Measurements from ENCODE around the gene PACRG. TPM values are rescaled to one million over a fixed set of nuclear protein-coding genes. Genes with fewer than 3 reads are reported as not detected.

The PACRG gene
- total RNA-seq, 4 donors from 2014 or later = 1.7 to 7.7 (median 3.7) TPM

- H3K4me3 ChIP-seq (replicated peaks in 1 of 3) = no peak overlapping the region
- H3K9me3 ChIP-seq = no peaks in the 10 kb centered on the region
- 88 to 91% methylated on average over 11 of the region's 11 CpGs for WGBS, 2 donors
- DNase-seq = no peak
- no peaks in the 10 kb centered on the region for H3K27me3 ChIP-seq
- TF ChIP-seq CTCF (IDR thresholded peaks at IDR 0.05) (no peak), POLR2A (IDR thresholded peaks at IDR 0.05) (no peak)
- no peak overlapping the region for H3K27ac ChIP-seq
- H3K36me3 ChIP-seq = no peaks in the 10 kb centered on the region
- intact Hi-C loops (cut with DNase I) = no loop called here
- no peaks in the 10 kb centered on the region for H3K4me1 ChIP-seq
These were observed 472.5 kb downstream of the PACRG start for GRCh38 chr6:163200289-163200688.

GRCh38 chr6:163200694-163201093, 472.9 kb downstream of the PACRG start:
- H3K27me3 ChIP-seq = no peaks in the 10 kb centered on the region
- TF ChIP-seq POLR2A (IDR thresholded peaks at IDR 0.05) (no peak), CTCF (IDR thresholded peaks at IDR 0.05) (no peak)
- H3K4me3 ChIP-seq (replicated peaks in 1 of 3) = no peak overlapping the region
- H3K36me3 ChIP-seq = no peaks in the 10 kb centered on the region
- H3K9me3 ChIP-seq = no peaks in the 10 kb centered on the region
- 91 to 93% methylated on average over 7 to 8 of the region's 8 CpGs for WGBS, 2 donors
- DNase-seq = no peak
- intact Hi-C loops (cut with DNase I) = no loop called here
- H3K4me1 ChIP-seq = no peaks in the 10 kb centered on the region
- H3K27ac ChIP-seq = no peak overlapping the region

- Histone ChIP-seq H3K36me3 (no peaks in the 10 kb centered on the region), H3K4me3 (replicated peaks in 1 of 3) (no peak overlapping the region), H3K9me3 (no peaks in the 10 kb centered on the region), H3K27me3 (no peaks in the 10 kb centered on the region), H3K4me1 (no peaks in the 10 kb centered on the region), H3K27ac (no peak overlapping the region)
- no peak for DNase-seq
- TF ChIP-seq POLR2A (IDR thresholded peaks at IDR 0.05) (no peak), CTCF (IDR thresholded peaks at IDR 0.05) (no peak)
- intact Hi-C loops (cut with DNase I) = no loop called here
- WGBS, 2 donors = 77 to 85% methylated on average over 12 of the region's 12 CpGs
These were observed 474.1 kb downstream of the PACRG start for GRCh38 chr6:163201855-163202254.

GRCh38 chr6:163206196-163206595, 478.4 kb downstream of the PACRG start:
- DNase-seq = no peak
- TF ChIP-seq CTCF (IDR thresholded peaks at IDR 0.05) = no peak
- no peak for TF ChIP-seq POLR2A (IDR thresholded peaks at IDR 0.05)
- H3K9me3 ChIP-seq = no peaks in the 10 kb centered on the region
- H3K4me1 ChIP-seq = no peaks in the 10 kb centered on the region
- intact Hi-C loops (cut with DNase I) = no loop called here
- H3K36me3 ChIP-seq = no peaks in the 10 kb centered on the region
- no peak overlapping the region for H3K4me3 ChIP-seq (replicated peaks in 1 of 3)
- WGBS, 2 donors = 96 to 98% methylated on average over 2 of the region's 2 CpGs
- no peak overlapping the region for H3K27ac ChIP-seq
- H3K27me3 ChIP-seq = no peaks in the 10 kb centered on the region

- no peaks in the 10 kb centered on the region for H3K27me3 ChIP-seq
- no peak for TF ChIP-seq CTCF (IDR thresholded peaks at IDR 0.05)
- TF ChIP-seq POLR2A (IDR thresholded peaks at IDR 0.05) = no peak
- no peak overlapping the region for H3K4me3 ChIP-seq (replicated peaks in 1 of 3)
- H3K4me1 ChIP-seq = no peaks in the 10 kb centered on the region
- no peaks in the 10 kb centered on the region for H3K36me3 ChIP-seq
- intact Hi-C loops (cut with DNase I) = no loop called here
- DNase-seq = no peak
- no peak overlapping the region for H3K27ac ChIP-seq
- no peaks in the 10 kb centered on the region for H3K9me3 ChIP-seq
- WGBS, 2 donors = 92 to 93% methylated on average over 11 of the region's 11 CpGs
These were observed 479.9 kb downstream of the PACRG start for GRCh38 chr6:163207431-163208383.
